Lower lobe of right lung (tissue), 2 donors: ENCODE data around the gene USP43. TPM values are rescaled to one million over a fixed set of nuclear protein-coding genes. Genes with fewer than 3 reads are reported as not detected.
"Not testable (repeated sequence)": the region's sequence is repeated elsewhere in the genome, so short reads cannot be mapped to it uniquely, and the experiment has no call there.

ENCODE experiments used
- ATAC-seq, 2 donors: fragments of 200-7000 bp; cut with Tn5 transposase; one replicate each; pipeline ENCODE4 v1.9.1; 2020 to 2022; ENCODE audit warnings: mild to moderate bottlenecking in 2 of 2, moderate library complexity in 2 of 2
- DNase-seq: peaks from one replicate; pipeline ENCODE4 v3.0.0-alpha.2; 2020
- H3K27ac ChIP-seq: fragments of 200-600 bp; one replicate; pipeline ENCODE4 v1.8.0; 2022
- H3K27me3 ChIP-seq: fragments of 200-600 bp; one replicate; pipeline ENCODE4 v1.8.0; 2022; ENCODE audit warnings: low read depth
- H3K36me3 ChIP-seq: fragments of 200-600 bp; one replicate; pipeline ENCODE4 v1.8.0; 2022; ENCODE audit warnings: mild to moderate bottlenecking
- H3K4me1 ChIP-seq: fragments of 200-600 bp; one replicate; pipeline ENCODE4 v1.8.0; 2022
- H3K4me3 ChIP-seq: fragments of 200-600 bp; one replicate; pipeline ENCODE4 v1.8.0; 2022; ENCODE audit warnings: mild to moderate bottlenecking
- H3K9me3 ChIP-seq: fragments of 200-600 bp; one replicate; pipeline ENCODE4 v1.8.0; 2022
- intact Hi-C: fragments of 100-400 bp; cut with DNase I; formaldehyde crosslinking; loops from one replicate; pipeline ENCODE4 v1.11.0; 2022
- total RNA-seq: library from RNA; stranded (reverse); fragmentation: NEBNext Ultra II Directional; extraction: Animal tissue kit (Norgen Biotek cat#: 25700); gene quantifications from one replicate; pipeline ENCODE4 v1.2.1, GENCODE V29; 2021
- TF ChIP-seq, protein P1 (sequence below): fragments of 200-600 bp; IDR thresholded peaks from one replicate; pipeline ENCODE4 v1.8.0; 2022; ENCODE audit warnings: antibody characterized with exemption, mild to moderate bottlenecking
- donor health status: DM: no; HTN: yes; CAD: no; lungs with severe emphysema.

USP43 gene
- total RNA-seq, 1 donor from 2014 or later, result 6.8 TPM

- H3K4me1 ChIP-seq, result no peaks in the 10 kb centered on the region
- TF ChIP-seq, protein P1, sequence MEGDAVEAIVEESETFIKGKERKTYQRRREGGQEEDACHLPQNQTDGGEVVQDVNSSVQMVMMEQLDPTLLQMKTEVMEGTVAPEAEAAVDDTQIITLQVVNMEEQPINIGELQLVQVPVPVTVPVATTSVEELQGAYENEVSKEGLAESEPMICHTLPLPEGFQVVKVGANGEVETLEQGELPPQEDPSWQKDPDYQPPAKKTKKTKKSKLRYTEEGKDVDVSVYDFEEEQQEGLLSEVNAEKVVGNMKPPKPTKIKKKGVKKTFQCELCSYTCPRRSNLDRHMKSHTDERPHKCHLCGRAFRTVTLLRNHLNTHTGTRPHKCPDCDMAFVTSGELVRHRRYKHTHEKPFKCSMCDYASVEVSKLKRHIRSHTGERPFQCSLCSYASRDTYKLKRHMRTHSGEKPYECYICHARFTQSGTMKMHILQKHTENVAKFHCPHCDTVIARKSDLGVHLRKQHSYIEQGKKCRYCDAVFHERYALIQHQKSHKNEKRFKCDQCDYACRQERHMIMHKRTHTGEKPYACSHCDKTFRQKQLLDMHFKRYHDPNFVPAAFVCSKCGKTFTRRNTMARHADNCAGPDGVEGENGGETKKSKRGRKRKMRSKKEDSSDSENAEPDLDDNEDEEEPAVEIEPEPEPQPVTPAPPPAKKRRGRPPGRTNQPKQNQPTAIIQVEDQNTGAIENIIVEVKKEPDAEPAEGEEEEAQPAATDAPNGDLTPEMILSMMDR, result no peak
- H3K27me3 ChIP-seq, result peaks cover 5% of the 10 kb centered on the region
- H3K36me3 ChIP-seq, result no peaks in the 10 kb centered on the region
- no peak overlapping the region for H3K4me3 ChIP-seq
- intact Hi-C loops, result no loop called here
- H3K9me3 ChIP-seq, result no peaks in the 10 kb centered on the region
- ATAC-seq (no peak), DNase-seq (no peak)
- no peak overlapping the region for H3K27ac ChIP-seq
Observed at GRCh38 chr17:9635340-9635739, 10.0 kb upstream of the USP43 start.

GRCh38 chr17:9636501-9636900 is 8.8 kb upstream of the USP43 start:
- Histone ChIP-seq H3K27me3 (peaks cover 5% of the 10 kb centered on the region), H3K4me3 (no peak overlapping the region), H3K9me3 (no peaks in the 10 kb centered on the region), H3K4me1 (no peaks in the 10 kb centered on the region), H3K27ac (no peak overlapping the region), H3K36me3 (no peaks in the 10 kb centered on the region)
- ATAC-seq, result no peak
- no peak for DNase-seq
- TF ChIP-seq, protein P1, result no peak
- intact Hi-C loops, result no loop called here

- H3K4me3 ChIP-seq, ATAC-seq, H3K27me3 ChIP-seq, DNase-seq, H3K4me1 ChIP-seq, H3K36me3 ChIP-seq, H3K27ac ChIP-seq, H3K9me3 ChIP-seq, intact Hi-C loops: not testable (repeated sequence)
Observed at GRCh38 chr17:9640388-9640787, 4.9 kb upstream of the USP43 start.

DNA sequence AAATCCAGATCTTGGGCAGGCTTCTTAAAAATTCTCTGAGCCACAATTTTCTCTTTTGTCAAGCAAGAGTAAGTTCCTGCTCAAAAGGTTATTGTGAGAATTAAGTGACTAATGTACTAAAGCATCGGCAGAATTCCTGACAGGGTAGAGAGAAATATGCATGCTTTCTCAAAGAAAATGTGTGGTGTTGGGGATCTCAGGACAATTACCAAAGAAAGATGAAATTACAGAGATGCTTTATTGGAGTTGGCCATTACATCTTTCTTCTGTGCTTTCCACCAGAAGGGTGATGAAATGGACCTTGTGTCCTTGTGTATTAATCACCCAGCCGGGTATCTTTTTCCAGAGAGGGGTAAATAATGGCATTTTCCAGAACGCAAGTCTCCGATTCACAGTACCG is 1.7 kb upstream of the USP43 start:
- Histone ChIP-seq H3K4me1 (peaks cover 8% of the 10 kb centered on the region), H3K9me3 (no peaks in the 10 kb centered on the region), H3K27ac (no peak overlapping the region), H3K27me3 (peaks cover 25% of the 10 kb centered on the region), H3K36me3 (no peaks in the 10 kb centered on the region), H3K4me3 (no peak overlapping the region)
- TF ChIP-seq, protein P1, result no peak
- ATAC-seq (no peak), DNase-seq (no peak)
- intact Hi-C loops, result no loop called here

DNA sequence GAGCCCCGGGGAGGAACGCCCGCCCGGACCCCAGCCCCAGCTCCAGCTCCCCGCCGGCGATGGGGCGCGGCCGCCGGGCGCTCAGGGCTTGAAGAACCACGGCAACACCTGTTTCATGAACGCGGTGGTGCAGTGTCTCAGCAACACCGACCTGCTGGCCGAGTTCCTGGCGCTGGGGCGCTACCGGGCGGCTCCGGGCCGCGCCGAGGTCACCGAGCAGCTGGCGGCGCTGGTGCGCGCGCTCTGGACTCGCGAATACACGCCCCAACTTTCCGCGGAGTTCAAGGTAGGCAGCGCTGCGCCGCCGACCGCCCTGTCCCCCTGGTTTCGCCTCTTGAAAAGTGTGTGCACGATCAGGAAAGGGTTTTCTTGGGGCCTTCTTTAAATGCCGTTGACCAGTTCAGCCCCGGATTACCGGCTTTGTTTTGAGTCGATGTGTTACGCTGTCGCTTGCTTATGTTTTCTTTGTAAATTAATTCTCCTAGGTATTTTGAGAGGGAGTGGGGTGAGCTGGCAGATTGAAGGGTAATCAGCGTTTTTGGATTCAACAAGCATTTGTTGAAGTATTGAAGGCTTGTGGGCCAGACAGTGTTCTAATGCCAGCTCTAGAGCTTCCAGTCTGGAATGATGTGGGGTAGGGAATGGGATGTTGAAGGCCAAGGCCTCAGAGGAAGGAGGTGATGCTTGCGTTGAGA is 681 bp downstream of the USP43 start:
- ATAC-seq (peak; percentile 79 to 83), DNase-seq (peak; percentile 79)
- peaks cover 21% of the 10 kb centered on the region for H3K27me3 ChIP-seq
- H3K36me3 ChIP-seq, result no peaks in the 10 kb centered on the region
- peaks cover 8% of the 10 kb centered on the region for H3K4me1 ChIP-seq
- H3K27ac ChIP-seq, result peak overlapping the region; percentile 87
- TF ChIP-seq, protein P1, result peak; percentile 29
- no peaks in the 10 kb centered on the region for H3K9me3 ChIP-seq
- peak overlapping the region; percentile 66 for H3K4me3 ChIP-seq
- intact Hi-C loops, result no loop called here

DNA sequence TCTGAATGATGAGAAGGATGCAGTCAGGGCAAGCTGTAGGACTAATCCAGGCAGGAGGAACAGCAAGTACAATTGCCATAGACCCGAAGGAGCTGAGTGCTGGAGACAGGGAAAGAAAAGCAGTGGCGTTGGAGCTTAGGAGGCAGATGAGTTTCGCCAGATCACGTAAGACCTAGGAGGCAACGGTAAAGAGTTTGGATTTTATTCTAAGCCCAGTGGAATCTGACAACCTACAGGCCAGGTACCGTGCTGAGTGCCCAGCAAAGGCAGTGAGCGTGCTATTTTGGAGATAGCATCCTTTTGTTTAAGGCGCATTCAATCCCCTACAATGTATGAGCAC is 1.2 kb downstream of the USP43 start:
- DNase-seq (no peak), ATAC-seq (no peak)
- Histone ChIP-seq H3K4me3 (peak overlapping the region; percentile 66), H3K27me3 (peaks cover 21% of the 10 kb centered on the region), H3K36me3 (no peaks in the 10 kb centered on the region), H3K4me1 (peaks cover 8% of the 10 kb centered on the region), H3K27ac (peak overlapping the region; percentile 87), H3K9me3 (no peaks in the 10 kb centered on the region)
- intact Hi-C loops, result no loop called here
- TF ChIP-seq, protein P1, result no peak
